HEK293T (cell line): ENCODE measurements around the gene DOCK3.

Source experiments
- CTCF ChIA-PET: fragments of 350-600 bp; formaldehyde crosslinking; extraction: SDS; loops from one replicate; lab custom pipeline; 2021; ENCODE audit warnings: antibody characterized with exemption, inconsistent platforms; lab: Yijun Ruan, JAX
- POLR2A ChIA-PET: fragments of 350-600 bp; formaldehyde crosslinking; extraction: SDS; loops from one replicate; lab custom pipeline; 2020; ENCODE audit warnings: antibody characterized with exemption, inconsistent platforms; lab: Yijun Ruan, JAX
- DNase-seq: peaks from one replicate; pipeline ENCODE4 v3.0.0; 2012; ENCODE audit warnings: mixed read lengths; ENCODE audit errors: extremely low spot score
- ARNT ChIP-seq: fragments of 450-650 bp; IDR thresholded peaks from 2 replicates; pipeline ENCODE4 v1.6.1; 2017; ENCODE audit warnings: mild to moderate bottlenecking
- BHLHE40 ChIP-seq: fragments of 450-650 bp; IDR thresholded peaks from 2 replicates; pipeline ENCODE4 v1.6.1; 2016; ENCODE audit warnings: mild to moderate bottlenecking, moderate library complexity, borderline replicate concordance
- CTBP1 ChIP-seq: fragments of 450-650 bp; IDR thresholded peaks from 2 replicates; pipeline ENCODE4 v1.6.1; 2016; ENCODE audit warnings: borderline replicate concordance
- ELF4 ChIP-seq: fragments of 450-650 bp; IDR thresholded peaks from 2 replicates; pipeline ENCODE4 v1.6.1; 2017; ENCODE audit warnings: antibody characterized with exemption
- FOXA1 ChIP-seq: fragments of 450-650 bp; IDR thresholded peaks from 2 replicates; pipeline ENCODE4 v1.6.1; 2016; ENCODE audit warnings: mild to moderate bottlenecking
- FOXK2 ChIP-seq: fragments of 450-650 bp; IDR thresholded peaks from 2 replicates; pipeline ENCODE4 v1.6.1; 2016; ENCODE audit warnings: mild to moderate bottlenecking
- FOXM1 ChIP-seq: fragments of 450-650 bp; IDR thresholded peaks from 2 replicates; pipeline ENCODE4 v1.6.1; 2017; ENCODE audit warnings: mild to moderate bottlenecking, borderline replicate concordance
- HDGF ChIP-seq: fragments of 450-650 bp; IDR thresholded peaks from 2 replicates; pipeline ENCODE4 v1.6.1; 2017; ENCODE audit warnings: antibody characterized with exemption, borderline replicate concordance
- L3MBTL2 ChIP-seq: fragments of 450-650 bp; conservative IDR thresholded peaks from 2 replicates; pipeline ENCODE4 v1.6.1; 2016; ENCODE audit warnings: mild to moderate bottlenecking
- LEF1 ChIP-seq: fragments of 450-650 bp; IDR thresholded peaks from 2 replicates; pipeline ENCODE4 v1.6.1; 2017; ENCODE audit warnings: mild to moderate bottlenecking, borderline replicate concordance
- NFRKB ChIP-seq: fragments of 450-650 bp; IDR thresholded peaks from 2 replicates; pipeline ENCODE4 v1.6.1; 2016; ENCODE audit warnings: mild to moderate bottlenecking, moderate library complexity
- PKNOX1 ChIP-seq: fragments of 450-650 bp; IDR thresholded peaks from 2 replicates; pipeline ENCODE4 v1.6.1; 2016
- SP1 ChIP-seq: fragments of 450-650 bp; IDR thresholded peaks from 2 replicates; pipeline ENCODE4 v1.6.1; 2017
- SUZ12 ChIP-seq: fragments of 450-650 bp; IDR thresholded peaks from 2 replicates; pipeline ENCODE4 v1.6.1; 2016; ENCODE audit warnings: mild to moderate bottlenecking
- TARDBP ChIP-seq: fragments of 450-650 bp; IDR thresholded peaks from 2 replicates; pipeline ENCODE4 v1.6.1; 2016
- ZNF384 ChIP-seq: fragments of 450-650 bp; IDR thresholded peaks from 2 replicates; pipeline ENCODE4 v1.6.1; 2016

DOCK3 gene

DNA sequence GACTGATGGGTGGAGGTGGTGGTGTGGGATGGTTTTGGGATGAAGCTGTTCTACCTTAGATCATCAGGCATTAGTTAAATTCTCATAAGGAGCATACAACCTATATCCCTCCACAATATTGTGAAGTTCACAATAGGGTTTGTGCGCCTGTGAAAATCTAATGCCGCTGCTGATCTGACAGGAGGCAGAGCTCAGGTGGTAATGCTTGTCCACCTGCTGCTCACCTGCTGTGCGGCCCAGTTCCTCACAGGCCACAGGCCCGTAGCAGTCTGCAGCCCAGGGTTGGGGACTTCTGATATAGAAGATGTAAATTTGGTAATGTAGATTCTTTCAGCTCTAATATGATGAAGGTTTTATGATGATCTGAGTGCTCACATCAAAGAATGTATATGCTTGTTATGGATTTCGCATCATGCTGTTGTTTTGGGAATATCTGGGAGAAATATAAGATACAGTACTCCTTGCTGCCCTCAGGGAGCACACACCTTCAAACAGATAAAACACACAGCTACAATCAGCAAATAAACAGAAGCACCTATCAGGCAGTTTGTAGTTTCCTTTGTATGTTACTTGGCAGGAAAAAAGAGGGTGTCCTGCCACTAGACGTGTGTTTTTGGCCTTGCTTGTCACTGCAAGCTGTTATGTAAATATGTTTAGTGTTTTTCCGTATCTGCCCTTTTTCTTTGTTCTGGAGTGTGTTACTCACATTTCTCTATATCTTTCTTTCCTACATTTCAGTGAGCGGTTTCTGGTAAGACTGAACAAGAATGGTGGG is 471.3 kb downstream of the DOCK3 start:
- POLR2A ChIA-PET = no interaction called here
- TF ChIP-seq ARNT (no peak), L3MBTL2 (no peak), NFRKB (no peak), TARDBP (no peak), CTBP1 (no peak), SUZ12 (no peak), ELF4 (no peak), ZNF384 (no peak), FOXA1 (no peak), HDGF (no peak)
- no peak for DNase-seq
- CTCF ChIA-PET = no interaction called here

DNA sequence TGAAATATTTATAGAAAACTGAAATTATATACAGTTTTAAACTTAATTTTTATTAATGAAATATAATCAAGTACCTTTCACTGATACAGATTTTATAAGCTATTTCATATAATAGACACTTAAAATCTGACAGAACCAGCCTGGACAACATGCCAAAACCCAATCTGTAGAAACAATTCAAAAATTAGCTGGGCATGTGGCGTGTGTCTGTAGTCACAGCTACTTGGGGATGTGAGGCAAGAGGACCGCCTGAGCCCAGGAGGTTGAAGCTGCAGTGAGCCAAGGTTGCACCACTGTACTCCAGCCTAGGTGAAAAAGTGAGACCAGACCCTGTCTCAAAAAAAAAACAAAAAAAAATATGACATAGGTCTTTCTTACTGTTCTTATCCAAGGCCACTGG is 472.1 kb downstream of the DOCK3 start:
- TF ChIP-seq ELF4 (no peak), L3MBTL2 (no peak), FOXA1 (no peak), SUZ12 (no peak), ZNF384 (no peak), FOXK2 (no peak), HDGF (no peak), ARNT (no peak), CTBP1 (no peak), LEF1 (no peak), FOXM1 (no peak), BHLHE40 (no peak), NFRKB (no peak), PKNOX1 (no peak)

GRCh38 chr3:51156147-51156546 is 481.4 kb downstream of the DOCK3 start:
- ChIA-PET CTCF (no interaction called here), POLR2A (no interaction called here)
- no peak for TF ChIP-seq HDGF
- no peak for TF ChIP-seq NFRKB
- no peak for TF ChIP-seq FOXM1
- TF ChIP-seq FOXA1 = no peak
- TF ChIP-seq LEF1 = no peak
- TF ChIP-seq SP1 = no peak
- DNase-seq = no peak

More for the DNA sequence above, 472.1 kb downstream of the DOCK3 start:
- ChIA-PET POLR2A (no interaction called here), CTCF (no interaction called here)
- no peak for DNase-seq

DNA sequence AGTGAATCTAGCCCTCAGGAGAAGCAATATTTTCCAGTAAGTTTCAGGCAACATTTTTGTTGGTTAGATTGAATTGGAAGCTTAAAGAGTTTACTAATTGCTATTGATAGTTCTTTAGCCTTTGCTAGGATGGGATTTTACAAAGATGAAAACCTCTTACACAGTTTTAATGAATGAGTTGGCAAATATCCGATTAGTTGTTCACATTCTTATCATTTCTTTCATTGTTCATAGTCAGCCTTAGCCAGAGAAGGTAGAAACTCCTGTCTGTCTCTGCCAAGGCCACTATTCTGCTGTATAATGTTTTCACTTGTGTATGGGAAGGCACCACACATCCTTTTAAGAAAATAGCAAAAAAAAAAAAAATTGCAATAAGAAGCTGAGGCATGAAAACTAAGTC is 488.3 kb downstream of the DOCK3 start:
- no peak for DNase-seq
- TF ChIP-seq ELF4 (no peak), BHLHE40 (no peak), TARDBP (no peak), HDGF (no peak), CTBP1 (no peak), ARNT (no peak), FOXK2 (no peak), L3MBTL2 (no peak), ZNF384 (no peak), FOXM1 (no peak), NFRKB (no peak), FOXA1 (no peak), SUZ12 (no peak), LEF1 (no peak), PKNOX1 (no peak), SP1 (no peak)
- CTCF ChIA-PET = no interaction called here
- POLR2A ChIA-PET = no interaction called here

GRCh38 chr3:51173518-51174271 is 499.0 kb downstream of the DOCK3 start:
- no peak for DNase-seq
- CTCF ChIA-PET = no interaction called here
- TF ChIP-seq PKNOX1 (no peak), ZNF384 (no peak), L3MBTL2 (no peak), ELF4 (no peak), TARDBP (no peak), BHLHE40 (no peak), SP1 (no peak), SUZ12 (no peak), FOXA1 (no peak), HDGF (no peak), FOXM1 (no peak), CTBP1 (no peak), LEF1 (no peak), NFRKB (no peak), ARNT (no peak), FOXK2 (no peak)
- POLR2A ChIA-PET = no interaction called here
